ENCODE data around the gene CTXN1.

GRCh38 chr19:7894612-7895309, 31.2 kb downstream of the CTXN1 start:
- TF ChIP-seq CTCF (IDR thresholded peaks at IDR 0.05; ENCODE audit: insufficient read depth, low read depth, low read length) (no peak), EZH2 (IDR thresholded peaks at IDR 0.05; ENCODE audit: insufficient read depth, low read length) (no peak)
